Measurements from ENCODE around the gene TAS2R38. TPM values are rescaled to one million over a fixed set of nuclear protein-coding genes. Genes with fewer than 3 reads are reported as not detected.

TAS2R38 gene
- total and polyA plus RNA-seq, 9 donors: 0.11 to 0.38 (median 0.21) TPM; not detected in 5

DNA sequence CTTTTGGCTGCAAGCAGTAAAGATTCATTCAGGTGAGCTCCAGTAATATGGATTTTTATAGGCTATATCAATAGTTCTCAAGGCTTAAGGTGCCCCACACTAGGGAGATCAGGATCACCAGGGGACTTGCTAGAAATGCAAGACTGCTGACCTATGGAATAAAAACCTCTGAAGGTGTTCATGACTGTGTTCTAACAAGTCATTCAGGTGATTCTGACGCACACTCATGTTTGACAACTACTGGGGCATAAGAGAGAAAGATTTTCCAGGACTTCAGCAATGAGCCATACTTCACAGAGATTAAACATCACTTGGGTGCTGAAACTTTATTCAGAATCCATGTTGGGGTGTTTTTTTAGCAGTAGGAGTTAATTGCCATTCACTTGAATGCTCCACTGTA, 4.8 kb upstream of the TAS2R38 start:
- no CpG with 5 or more reads among the region's 1 CpG for WGBS (ENCODE audit: insufficient coverage)
- no peaks in the 10 kb centered on the region for H3K4me1 ChIP-seq (ENCODE audit: control insufficient read depth, insufficient read depth, low read length)
- H3K27me3 ChIP-seq (ENCODE audit: control insufficient read depth, insufficient read depth, low read length): no peaks in the 10 kb centered on the region
- no peak for DNase-seq
- no peak overlapping the region for H3K4me3 ChIP-seq (ENCODE audit: low read length)
- no peaks in the 10 kb centered on the region for H3K9me3 ChIP-seq (replicated peaks; ENCODE audit: control insufficient read depth, low read depth, low read length)
- no peaks in the 10 kb centered on the region for H3K36me3 ChIP-seq (ENCODE audit: control insufficient read depth, insufficient read depth, low read length)
- H3K27ac ChIP-seq (ENCODE audit: low read length): no peak overlapping the region

DNA sequence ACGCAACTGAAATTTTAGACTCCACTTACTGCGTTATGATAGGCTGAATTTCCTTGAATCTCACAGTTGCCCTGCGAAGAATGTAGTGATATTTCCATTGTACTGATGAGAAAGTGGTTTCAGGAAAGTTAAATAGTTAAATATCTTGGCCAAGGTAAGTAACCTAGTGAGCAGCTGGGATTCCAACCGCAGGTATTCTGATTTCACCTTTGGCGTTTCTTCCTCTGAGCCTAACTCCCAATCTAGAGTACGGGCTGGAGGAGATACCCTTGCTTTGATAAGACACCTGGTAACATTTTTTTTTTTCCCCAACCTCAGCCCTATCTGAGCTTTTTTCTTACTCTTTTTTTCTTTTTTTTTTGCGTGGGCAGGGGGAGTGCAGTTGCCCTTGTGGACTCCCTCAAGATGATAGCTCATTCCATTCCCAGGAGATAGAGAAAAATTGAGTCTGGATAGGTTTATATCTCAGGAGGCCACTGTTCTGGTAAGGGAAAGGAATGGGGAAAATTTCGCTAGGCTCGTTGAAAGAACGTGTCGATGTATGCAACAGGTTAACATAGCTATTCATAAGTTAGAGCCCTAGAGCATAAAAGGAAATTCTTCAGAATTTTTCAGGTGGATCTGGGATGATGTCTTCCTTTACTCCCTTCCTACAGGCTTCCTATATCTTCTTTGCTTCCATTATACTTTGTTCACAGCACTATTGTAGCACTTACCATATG, 3.1 kb upstream of the TAS2R38 start:
- no peaks in the 10 kb centered on the region for H3K4me1 ChIP-seq (ENCODE audit: control insufficient read depth, insufficient read depth, low read length)
- H3K9me3 ChIP-seq (replicated peaks; ENCODE audit: control insufficient read depth, low read depth, low read length): no peaks in the 10 kb centered on the region
- WGBS (ENCODE audit: insufficient coverage): 52% methylated on average over 3 of the region's 11 CpGs
- H3K36me3 ChIP-seq (ENCODE audit: control insufficient read depth, insufficient read depth, low read length): no peaks in the 10 kb centered on the region
- no peak overlapping the region for H3K4me3 ChIP-seq (ENCODE audit: low read length)
- no peaks in the 10 kb centered on the region for H3K27me3 ChIP-seq (ENCODE audit: control insufficient read depth, insufficient read depth, low read length)
- no peak for DNase-seq
- no peak overlapping the region for H3K27ac ChIP-seq (ENCODE audit: low read length)

DNA sequence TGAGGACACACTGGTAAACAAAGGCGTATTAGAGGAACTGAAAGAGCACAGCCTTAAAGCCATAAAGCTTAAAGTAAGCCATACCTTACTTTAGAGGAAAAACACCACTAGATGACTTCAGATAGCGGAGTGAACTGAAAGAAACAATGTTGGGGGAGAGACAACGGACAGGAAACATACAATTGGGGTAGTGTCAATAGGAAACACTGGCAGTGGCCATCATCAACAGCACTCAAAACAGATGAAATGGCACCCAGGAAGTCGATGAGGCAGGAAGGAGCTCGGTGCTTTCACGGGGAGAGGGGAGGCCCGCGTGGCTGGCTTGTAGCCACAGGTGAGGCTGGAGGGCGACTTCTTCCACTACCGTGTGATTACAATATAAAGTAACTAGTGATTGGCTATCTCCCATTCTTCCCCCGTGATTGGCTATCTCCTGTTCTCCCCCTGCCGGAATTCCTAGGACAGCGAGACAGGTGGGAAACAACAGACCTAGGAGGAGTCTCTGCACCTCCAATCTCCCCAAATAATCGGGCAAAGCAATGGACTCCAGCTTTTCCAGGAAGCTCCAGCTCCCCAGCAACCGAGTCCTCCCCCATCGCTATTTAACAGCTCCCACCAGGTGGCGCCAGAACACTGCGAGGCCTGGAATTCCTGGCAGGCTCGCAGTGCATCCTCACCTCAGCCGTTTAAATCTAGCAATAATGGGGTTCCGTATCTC, 2.4 kb upstream of the TAS2R38 start:
- no peaks in the 10 kb centered on the region for H3K9me3 ChIP-seq (replicated peaks; ENCODE audit: control insufficient read depth, low read depth, low read length)
- peak; percentile 42 for DNase-seq
- WGBS (ENCODE audit: insufficient coverage): 0% methylated on average over 6 of the region's 21 CpGs
- H3K27me3 ChIP-seq (ENCODE audit: control insufficient read depth, insufficient read depth, low read length): no peaks in the 10 kb centered on the region
- H3K4me3 ChIP-seq (ENCODE audit: low read length): no peak overlapping the region
- no peak overlapping the region for H3K27ac ChIP-seq (ENCODE audit: low read length)
- H3K4me1 ChIP-seq (ENCODE audit: control insufficient read depth, insufficient read depth, low read length): no peaks in the 10 kb centered on the region
- no peaks in the 10 kb centered on the region for H3K36me3 ChIP-seq (ENCODE audit: control insufficient read depth, insufficient read depth, low read length)

DNA sequence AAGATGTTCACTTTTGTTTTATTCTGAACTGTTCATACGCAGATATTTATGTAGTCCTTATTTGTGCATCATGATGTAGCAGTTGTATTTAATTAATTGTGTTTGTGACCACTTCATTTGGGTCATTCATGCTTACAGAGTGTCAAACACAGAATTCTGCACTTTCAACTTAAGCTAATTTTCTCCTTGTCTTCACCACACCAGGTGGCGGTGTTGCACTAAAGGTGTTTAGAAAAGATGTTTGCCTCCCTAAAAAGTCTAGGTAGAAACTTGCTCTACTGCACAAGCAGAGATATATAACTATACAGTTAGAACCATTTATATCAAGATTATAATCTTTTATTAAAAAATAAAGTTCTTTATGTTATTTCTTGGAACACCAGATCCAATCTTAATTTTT, 1.3 kb upstream of the TAS2R38 start:
- Histone ChIP-seq H3K36me3 (ENCODE audit: control insufficient read depth, insufficient read depth, low read length) (no peaks in the 10 kb centered on the region), H3K27ac (ENCODE audit: low read length) (no peak overlapping the region), H3K27me3 (ENCODE audit: control insufficient read depth, insufficient read depth, low read length) (no peaks in the 10 kb centered on the region), H3K4me3 (ENCODE audit: low read length) (no peak overlapping the region), H3K4me1 (ENCODE audit: control insufficient read depth, insufficient read depth, low read length) (no peaks in the 10 kb centered on the region), H3K9me3 (replicated peaks; ENCODE audit: control insufficient read depth, low read depth, low read length) (no peaks in the 10 kb centered on the region)
- DNase-seq: no peak
- WGBS (ENCODE audit: insufficient coverage): no CpG with 5 or more reads among the region's 2 CpGs

DNA sequence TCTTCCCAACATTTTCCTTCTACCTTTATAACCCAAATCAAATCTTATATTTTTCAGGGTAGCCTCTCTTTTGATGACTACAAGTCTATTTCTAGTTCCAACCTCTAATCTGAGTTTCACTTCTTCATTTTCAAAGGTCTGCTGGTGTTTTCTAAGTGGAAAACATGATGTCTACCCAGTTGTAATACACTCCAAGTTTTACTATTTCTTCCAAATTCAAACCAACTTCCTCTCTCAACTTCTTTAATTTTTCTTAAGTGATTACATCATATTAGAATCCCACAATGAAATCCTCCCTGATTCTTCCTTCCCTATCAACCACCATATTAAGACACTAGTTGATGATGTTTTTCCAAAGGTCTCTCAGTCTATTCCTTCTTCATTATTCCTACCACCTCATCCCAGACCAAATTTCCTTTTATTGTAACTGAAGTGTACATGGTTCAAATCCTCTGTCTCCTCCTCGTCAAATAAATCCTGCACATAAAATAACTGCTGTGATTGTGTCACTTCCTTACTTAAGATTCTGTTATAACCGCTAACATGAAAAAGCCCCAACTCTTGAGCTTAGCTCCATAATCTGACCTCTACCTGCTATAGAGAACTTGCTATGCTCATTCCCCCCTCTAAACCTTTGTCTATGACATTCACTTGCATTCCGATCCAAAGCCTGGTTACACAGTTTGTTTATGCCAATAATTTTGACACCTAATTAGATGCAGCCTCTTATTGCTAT, 12.7 kb downstream of the TAS2R38 start:
- Histone ChIP-seq H3K36me3 (ENCODE audit: control insufficient read depth, insufficient read depth, low read length) (no peaks in the 10 kb centered on the region), H3K27me3 (ENCODE audit: control insufficient read depth, insufficient read depth, low read length) (no peaks in the 10 kb centered on the region), H3K4me3 (ENCODE audit: low read length) (no peak overlapping the region), H3K4me1 (ENCODE audit: control insufficient read depth, insufficient read depth, low read length) (no peaks in the 10 kb centered on the region), H3K27ac (ENCODE audit: low read length) (no peak overlapping the region), H3K9me3 (replicated peaks; ENCODE audit: control insufficient read depth, low read depth, low read length) (peaks cover 5% of the 10 kb centered on the region)
- 57% methylated on average over 2 of the region's 3 CpGs for WGBS (ENCODE audit: insufficient coverage)
- DNase-seq: peak; percentile 60

DNA sequence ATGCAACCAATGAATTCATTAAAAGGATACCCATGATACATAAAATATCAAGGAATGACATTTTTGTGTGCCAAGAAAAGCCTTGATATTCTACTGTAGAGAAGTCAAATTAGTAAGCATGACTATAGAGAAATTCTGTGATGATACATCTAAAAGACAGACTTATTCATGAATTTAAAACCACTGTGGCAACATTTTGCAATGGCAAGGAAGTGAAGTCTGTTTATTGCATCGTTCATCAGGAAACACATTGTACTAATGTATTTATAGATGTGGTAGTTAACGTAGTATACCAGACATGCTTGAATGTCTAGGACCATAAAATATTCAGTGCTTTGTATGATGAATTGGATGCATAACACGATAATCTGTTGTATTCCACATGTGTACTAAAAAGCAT, 17.5 kb downstream of the TAS2R38 start:
- Histone ChIP-seq H3K27me3 (ENCODE audit: control insufficient read depth, insufficient read depth, low read length) (no peaks in the 10 kb centered on the region), H3K36me3 (ENCODE audit: control insufficient read depth, insufficient read depth, low read length) (no peaks in the 10 kb centered on the region), H3K4me1 (ENCODE audit: control insufficient read depth, insufficient read depth, low read length) (no peaks in the 10 kb centered on the region), H3K27ac (ENCODE audit: low read length) (no peak overlapping the region), H3K4me3 (ENCODE audit: low read length) (no peak overlapping the region), H3K9me3 (replicated peaks; ENCODE audit: control insufficient read depth, low read depth, low read length) (no peaks in the 10 kb centered on the region)
- WGBS (ENCODE audit: insufficient coverage): no CpG with 5 or more reads among the region's 3 CpGs
- DNase-seq: peak; percentile 48

DNA sequence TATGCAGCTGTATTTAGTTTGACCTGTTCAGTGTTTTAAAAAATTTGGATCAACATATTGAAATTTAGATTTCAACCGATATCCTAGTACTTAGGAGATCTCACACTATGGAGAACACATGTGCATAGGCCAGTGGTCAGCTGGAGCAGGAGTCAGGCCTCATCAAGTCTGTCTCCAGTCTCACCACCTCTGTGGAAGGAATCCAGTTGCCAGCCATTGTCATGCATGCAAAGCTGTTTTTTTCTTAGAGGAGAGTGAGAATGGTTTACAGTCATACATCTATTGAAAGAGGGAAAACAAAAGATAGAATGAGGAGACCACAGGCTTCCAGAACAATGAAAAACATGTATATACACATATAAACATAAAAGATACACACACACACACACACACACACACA, 19.2 kb downstream of the TAS2R38 start:
- Histone ChIP-seq H3K9me3 (replicated peaks; ENCODE audit: control insufficient read depth, low read depth, low read length) (no peaks in the 10 kb centered on the region), H3K27ac (ENCODE audit: low read length) (no peak overlapping the region), H3K27me3 (ENCODE audit: control insufficient read depth, insufficient read depth, low read length) (no peaks in the 10 kb centered on the region), H3K4me1 (ENCODE audit: control insufficient read depth, insufficient read depth, low read length) (no peaks in the 10 kb centered on the region), H3K4me3 (ENCODE audit: low read length) (no peak overlapping the region), H3K36me3 (ENCODE audit: control insufficient read depth, insufficient read depth, low read length) (no peaks in the 10 kb centered on the region)
- no peak for DNase-seq
- WGBS (ENCODE audit: insufficient coverage): no CpG with 5 or more reads among the region's 1 CpG

DNA sequence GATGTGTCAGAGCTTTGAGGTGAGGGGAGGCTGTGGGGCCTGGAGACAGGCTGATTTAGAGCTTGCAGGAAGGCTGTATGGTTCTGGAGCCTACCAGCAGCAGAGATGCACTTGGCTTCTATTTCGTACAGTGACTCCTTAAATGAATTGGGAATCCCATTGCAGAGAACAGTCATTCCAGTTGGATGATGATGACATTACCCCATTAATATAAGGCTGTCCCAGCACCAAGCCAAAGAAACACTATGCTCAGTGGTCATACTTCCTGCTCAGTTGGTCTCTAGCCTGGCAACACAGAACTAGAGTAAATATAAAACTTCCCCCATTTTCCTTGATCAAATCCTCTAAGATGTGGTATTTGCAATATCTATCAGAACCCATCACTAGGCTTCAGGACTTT, 21.1 kb downstream of the TAS2R38 start:
- WGBS (ENCODE audit: insufficient coverage): no CpG with 5 or more reads among the region's 1 CpG
- no peak for DNase-seq
- Histone ChIP-seq H3K36me3 (ENCODE audit: control insufficient read depth, insufficient read depth, low read length) (no peaks in the 10 kb centered on the region), H3K27me3 (ENCODE audit: control insufficient read depth, insufficient read depth, low read length) (no peaks in the 10 kb centered on the region), H3K4me1 (ENCODE audit: control insufficient read depth, insufficient read depth, low read length) (no peaks in the 10 kb centered on the region), H3K4me3 (ENCODE audit: low read length) (no peak overlapping the region), H3K9me3 (replicated peaks; ENCODE audit: control insufficient read depth, low read depth, low read length) (no peaks in the 10 kb centered on the region), H3K27ac (ENCODE audit: low read length) (no peak overlapping the region)

DNA sequence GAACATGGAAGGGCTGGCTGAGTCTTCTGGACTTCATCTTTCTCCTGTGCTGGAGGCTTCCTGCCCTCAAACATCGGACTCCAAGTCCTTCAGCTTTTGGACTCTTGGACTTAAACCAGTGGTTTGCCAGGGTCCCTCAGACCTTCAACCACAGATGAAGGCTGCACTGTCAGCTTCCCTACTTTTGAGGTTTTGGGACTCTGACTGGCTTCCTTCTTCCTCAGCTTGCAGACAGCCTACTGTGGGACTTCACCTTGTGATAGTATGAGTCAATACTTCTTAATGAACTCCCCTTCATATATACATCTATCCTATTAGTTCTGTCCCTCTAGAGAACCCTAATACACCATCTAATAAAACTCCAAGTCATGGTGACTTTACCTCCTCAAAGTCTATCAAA, 22.8 kb downstream of the TAS2R38 start:
- Histone ChIP-seq H3K27me3 (ENCODE audit: control insufficient read depth, insufficient read depth, low read length) (no peaks in the 10 kb centered on the region), H3K36me3 (ENCODE audit: control insufficient read depth, insufficient read depth, low read length) (no peaks in the 10 kb centered on the region), H3K4me1 (ENCODE audit: control insufficient read depth, insufficient read depth, low read length) (no peaks in the 10 kb centered on the region), H3K9me3 (replicated peaks; ENCODE audit: control insufficient read depth, low read depth, low read length) (no peaks in the 10 kb centered on the region), H3K27ac (ENCODE audit: low read length) (no peak overlapping the region), H3K4me3 (ENCODE audit: low read length) (no peak overlapping the region)
- WGBS (ENCODE audit: insufficient coverage): 100% methylated on average over 1 of the region's 1 CpG
- no peak for DNase-seq

DNA sequence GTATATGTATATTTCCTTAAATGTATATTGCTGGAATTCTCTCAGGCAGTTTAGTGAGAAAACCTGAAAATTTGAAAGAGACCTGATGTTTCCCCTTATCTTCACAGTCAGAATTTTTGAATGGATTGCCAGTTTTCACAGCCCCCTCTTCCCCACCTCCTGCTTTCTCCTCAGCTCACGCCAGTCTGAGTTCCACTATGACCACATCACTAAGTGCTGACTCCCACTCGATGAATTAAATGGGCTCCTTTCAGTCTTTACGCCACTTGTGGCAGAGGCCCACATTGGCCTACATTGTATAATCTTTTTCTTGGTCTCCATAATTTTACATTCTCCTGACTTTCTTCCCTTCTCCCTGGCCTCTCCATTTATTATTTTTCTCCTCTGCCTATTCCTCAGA, 23.7 kb downstream of the TAS2R38 start:
- Histone ChIP-seq H3K36me3 (ENCODE audit: control insufficient read depth, insufficient read depth, low read length) (no peaks in the 10 kb centered on the region), H3K27ac (ENCODE audit: low read length) (no peak overlapping the region), H3K9me3 (replicated peaks; ENCODE audit: control insufficient read depth, low read depth, low read length) (no peaks in the 10 kb centered on the region), H3K27me3 (ENCODE audit: control insufficient read depth, insufficient read depth, low read length) (no peaks in the 10 kb centered on the region), H3K4me3 (ENCODE audit: low read length) (no peak overlapping the region), H3K4me1 (ENCODE audit: control insufficient read depth, insufficient read depth, low read length) (no peaks in the 10 kb centered on the region)
- WGBS (ENCODE audit: insufficient coverage): 75% methylated on average over 3 of the region's 3 CpGs
- no peak for DNase-seq

Data from muscle of leg (tissue), 11 donors.